Gastroesophageal sphincter (tissue), 4 donors: ENCODE measurements around the gene ARID1B. TPM values are rescaled to one million over a fixed set of nuclear protein-coding genes. Genes with fewer than 3 reads are reported as not detected.

Experiments
- ATAC-seq: fragments of 150-250 bp; one replicate; pipeline ENCODE4 v1.9.1; 2016; ENCODE audit warnings: mild to moderate bottlenecking, moderate library complexity
- H3K27ac ChIP-seq, 4 donors: fragments of 200-600 bp; sonication (generic) in 3 of 4; 1 replicate in 3 of 4; 2 replicates in 1 of 4; pipeline ENCODE4 v1.5.1; 2016 to 2019
- H3K27me3 ChIP-seq: fragments of 200-600 bp; sonication (generic); one replicate; pipeline ENCODE4 v1.5.1; 2019
- H3K36me3 ChIP-seq, 2 donors: fragments of 200-600 bp; sonication (generic); one replicate each; pipeline ENCODE4 v1.5.1; 2019; ENCODE audit warnings: control low read depth in 1 of 2
- H3K4me1 ChIP-seq, 3 donors: fragments of 200-600 bp; sonication (generic); 1 replicate in 2 of 3; 2 replicates in 1 of 3; pipeline ENCODE4 v1.5.1; 2016 to 2019; ENCODE audit warnings: control low read depth in 2 of 3
- H3K4me3 ChIP-seq, 2 donors: fragments of 200-600 bp; sonication (generic); one replicate each; pipeline ENCODE4 v1.5.1; 2019; ENCODE audit warnings: mild to moderate bottlenecking in 1 of 2, moderate library complexity in 1 of 2
- H3K9me3 ChIP-seq, 3 donors: fragments of 200-600 bp; sonication (generic); one replicate each; pipeline ENCODE4 v1.5.1; 2017 to 2019; ENCODE audit warnings: control low read depth in 2 of 3
- EP300 ChIP-seq: sonication (generic); formaldehyde crosslinking; IDR thresholded peaks from one replicate; pipeline ENCODE4 v1.6.1; 2017; ENCODE audit warnings: antibody characterized with exemption, mild to moderate bottlenecking
- POLR2A ChIP-seq, 2 donors: fragments of 450-650 bp; IDR thresholded peaks; one replicate each; pipeline ENCODE4 v1.6.1; 2017; ENCODE audit warnings: antibody characterized with exemption in 2 of 2, mild to moderate bottlenecking in 2 of 2, moderate library complexity in 1 of 2
- POLR2AphosphoS5 ChIP-seq: sonication (generic); formaldehyde crosslinking; IDR thresholded peaks from one replicate; pipeline ENCODE4 v1.6.1; 2017; ENCODE audit warnings: antibody characterized with exemption
- WGBS, 2 donors: methylation state at CpG; one replicate each; pipeline ENCODE4 v1.1.5; 2018; ENCODE audit warnings: low coverage in 1 of 2; 5-methylcytosine and 5-hydroxymethylcytosine counted together
- total RNA-seq, 4 donors: library from RNA; depleted of rRNA; stranded (reverse); fragments of >200 nt; gene quantifications; one replicate each; pipeline ENCODE4 v1.1.0, GENCODE V29; 2016
- TF ChIP-seq, protein P1 (sequence below), 4 experiments: fragments of 200-600 bp in 2 of 4; fragments of 450-650 bp in 2 of 4; sonication (generic) in 1 of 4; IDR thresholded peaks; one replicate each; pipeline ENCODE4 v1.5.1; 2017 to 2019; ENCODE audit warnings: antibody characterized with exemption in 4 of 4, mild to moderate bottlenecking in 2 of 4, moderate library complexity in 2 of 4

Gene ARID1B
- total RNA-seq, 4 donors from 2014 or later, result 40.0 to 106 (median 79.7) TPM

DNA sequence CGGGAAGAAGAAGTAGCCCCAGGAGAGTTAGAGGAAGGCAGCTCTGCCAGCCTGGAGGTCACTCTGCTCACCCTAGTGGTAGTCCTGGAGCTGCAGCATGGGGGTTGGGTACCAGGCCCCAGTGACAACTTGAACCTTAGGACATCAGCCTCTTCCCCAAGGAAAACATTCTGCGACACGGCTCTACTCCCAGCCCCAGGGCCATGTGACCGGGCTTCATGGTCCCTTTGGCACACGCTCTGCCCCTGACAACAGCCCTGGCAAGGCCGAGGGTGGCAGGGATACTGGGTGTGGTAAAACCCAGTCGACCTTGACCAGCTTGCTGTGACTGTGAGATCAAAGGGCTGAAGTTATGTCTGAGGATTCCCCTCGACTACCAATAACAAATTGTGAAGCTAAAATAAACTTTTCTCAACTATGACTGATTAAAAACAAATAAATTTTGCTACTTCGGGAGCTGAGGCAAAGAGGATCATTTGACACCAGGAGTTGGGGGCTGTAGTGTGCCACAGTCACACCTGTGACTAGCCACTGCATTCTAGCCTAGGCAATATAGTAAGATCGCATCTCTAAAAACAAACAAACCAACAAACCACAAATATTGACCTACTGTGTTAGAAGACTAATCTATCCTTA, 24.4 kb upstream of the ARID1B start:
- Histone ChIP-seq H3K4me3 (no peak overlapping the region), H3K4me1 (no peaks in the 10 kb centered on the region), H3K36me3 (no peaks in the 10 kb centered on the region), H3K9me3 (no peaks in the 10 kb centered on the region), H3K27me3 (no peaks in the 10 kb centered on the region), H3K27ac (no peak overlapping the region)
- ATAC-seq, result no peak
- WGBS, 2 donors, result 60% methylated on average over 3 of the region's 10 CpGs; no CpG with 5 or more reads in 1 of the 2 donors
- TF ChIP-seq EP300 (no peak), POLR2A (IDR thresholded peaks at IDR 0.05) (no peak)
- TF ChIP-seq, protein P1, sequence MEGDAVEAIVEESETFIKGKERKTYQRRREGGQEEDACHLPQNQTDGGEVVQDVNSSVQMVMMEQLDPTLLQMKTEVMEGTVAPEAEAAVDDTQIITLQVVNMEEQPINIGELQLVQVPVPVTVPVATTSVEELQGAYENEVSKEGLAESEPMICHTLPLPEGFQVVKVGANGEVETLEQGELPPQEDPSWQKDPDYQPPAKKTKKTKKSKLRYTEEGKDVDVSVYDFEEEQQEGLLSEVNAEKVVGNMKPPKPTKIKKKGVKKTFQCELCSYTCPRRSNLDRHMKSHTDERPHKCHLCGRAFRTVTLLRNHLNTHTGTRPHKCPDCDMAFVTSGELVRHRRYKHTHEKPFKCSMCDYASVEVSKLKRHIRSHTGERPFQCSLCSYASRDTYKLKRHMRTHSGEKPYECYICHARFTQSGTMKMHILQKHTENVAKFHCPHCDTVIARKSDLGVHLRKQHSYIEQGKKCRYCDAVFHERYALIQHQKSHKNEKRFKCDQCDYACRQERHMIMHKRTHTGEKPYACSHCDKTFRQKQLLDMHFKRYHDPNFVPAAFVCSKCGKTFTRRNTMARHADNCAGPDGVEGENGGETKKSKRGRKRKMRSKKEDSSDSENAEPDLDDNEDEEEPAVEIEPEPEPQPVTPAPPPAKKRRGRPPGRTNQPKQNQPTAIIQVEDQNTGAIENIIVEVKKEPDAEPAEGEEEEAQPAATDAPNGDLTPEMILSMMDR (IDR thresholded peaks at IDR 0.05), result peak in 1 of 4 experiments; percentile 13

DNA sequence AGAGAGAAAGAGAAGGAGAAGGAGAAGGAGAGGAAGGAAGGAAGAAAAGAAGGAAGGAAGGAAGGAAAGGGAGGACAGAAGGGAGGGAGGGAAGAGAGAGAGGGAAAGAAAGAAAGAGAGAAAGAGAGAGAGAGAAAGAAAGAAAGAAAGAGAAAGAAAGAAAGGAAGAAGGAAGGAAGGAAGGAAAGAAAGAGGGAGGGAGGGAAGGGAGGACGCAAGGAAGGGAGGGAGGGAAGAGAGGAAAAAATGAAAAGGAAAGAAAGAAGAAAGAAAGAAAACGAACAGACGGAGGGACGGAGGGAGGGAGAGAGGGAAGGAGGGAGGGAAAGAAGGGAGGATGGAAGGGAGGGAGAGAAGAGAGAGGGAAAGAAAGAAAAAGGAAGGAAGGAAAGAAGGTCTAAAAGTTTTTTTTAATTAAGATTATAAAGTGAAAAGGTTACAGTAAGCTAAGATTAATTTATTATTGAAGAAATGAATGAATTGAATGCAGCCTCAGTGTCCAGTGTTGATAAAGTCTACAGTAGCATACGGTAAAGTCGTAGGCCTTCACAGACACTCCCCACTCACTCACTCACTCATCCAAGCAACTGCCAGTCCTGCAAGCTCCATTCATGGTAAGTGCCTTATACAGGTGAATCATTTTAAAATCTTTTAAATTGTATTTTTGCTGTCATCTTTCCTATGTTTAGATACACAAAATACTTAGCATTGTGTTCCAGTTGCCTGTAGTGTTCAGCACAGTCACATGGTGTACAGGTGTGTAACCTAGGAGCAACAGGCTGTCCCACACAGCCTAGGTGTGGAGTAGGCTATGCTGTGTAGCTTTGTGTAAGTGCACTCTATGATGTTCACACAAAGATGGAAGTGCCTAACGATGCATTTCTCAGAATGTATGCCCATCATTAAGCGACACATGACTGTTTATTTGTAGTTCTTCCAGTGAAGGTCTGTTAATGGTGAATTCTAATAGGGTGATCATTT, 20.3 kb upstream of the ARID1B start:
- no peak for TF ChIP-seq EP300
- TF ChIP-seq, protein P1 (IDR thresholded peaks at IDR 0.05), result no peak
- no peak for TF ChIP-seq POLR2A (IDR thresholded peaks at IDR 0.05)
- TF ChIP-seq POLR2AphosphoS5, result no peak
- H3K27me3 ChIP-seq, result no peaks in the 10 kb centered on the region
- no peak for ATAC-seq
- H3K4me1 ChIP-seq, result no peaks in the 10 kb centered on the region
- H3K9me3 ChIP-seq, result no peaks in the 10 kb centered on the region
- WGBS, 2 donors, result 77 to 91% methylated on average over 8 of the region's 8 CpGs
- no peak overlapping the region for H3K4me3 ChIP-seq
- H3K27ac ChIP-seq, result no peak overlapping the region
- H3K36me3 ChIP-seq, result no peaks in the 10 kb centered on the region

DNA sequence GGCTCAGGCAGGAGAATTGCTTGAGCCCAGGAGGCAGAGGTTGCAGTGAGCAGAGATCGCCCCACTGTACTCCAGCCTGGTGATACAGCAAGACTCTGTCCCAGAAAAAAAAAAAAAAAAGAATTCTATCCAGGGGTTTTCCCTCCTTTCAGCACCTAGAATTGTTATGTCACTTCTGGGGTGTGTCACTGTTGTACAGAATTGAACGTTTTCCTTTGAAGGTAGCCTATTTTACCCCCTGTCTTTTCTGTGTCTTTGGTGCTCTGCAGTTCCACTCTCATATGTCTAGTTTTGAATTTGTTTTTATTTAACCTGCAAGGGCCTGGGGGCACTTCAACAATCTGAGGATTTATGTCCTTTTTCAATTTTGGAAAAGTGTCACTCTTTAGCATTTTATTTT, 19.3 kb upstream of the ARID1B start:
- H3K27me3 ChIP-seq, result no peaks in the 10 kb centered on the region
- H3K4me3 ChIP-seq, result no peak overlapping the region
- WGBS, 2 donors, result 70% methylated on average over 2 of the region's 2 CpGs; no CpG with 5 or more reads in 1 of the 2 donors
- no peak overlapping the region for H3K27ac ChIP-seq
- no peaks in the 10 kb centered on the region for H3K9me3 ChIP-seq
- ATAC-seq, result no peak
- TF ChIP-seq POLR2AphosphoS5, result no peak
- TF ChIP-seq, protein P1 (IDR thresholded peaks at IDR 0.05), result no peak
- TF ChIP-seq POLR2A (IDR thresholded peaks at IDR 0.05), result no peak
- TF ChIP-seq EP300, result no peak
- no peaks in the 10 kb centered on the region for H3K4me1 ChIP-seq
- no peaks in the 10 kb centered on the region for H3K36me3 ChIP-seq

DNA sequence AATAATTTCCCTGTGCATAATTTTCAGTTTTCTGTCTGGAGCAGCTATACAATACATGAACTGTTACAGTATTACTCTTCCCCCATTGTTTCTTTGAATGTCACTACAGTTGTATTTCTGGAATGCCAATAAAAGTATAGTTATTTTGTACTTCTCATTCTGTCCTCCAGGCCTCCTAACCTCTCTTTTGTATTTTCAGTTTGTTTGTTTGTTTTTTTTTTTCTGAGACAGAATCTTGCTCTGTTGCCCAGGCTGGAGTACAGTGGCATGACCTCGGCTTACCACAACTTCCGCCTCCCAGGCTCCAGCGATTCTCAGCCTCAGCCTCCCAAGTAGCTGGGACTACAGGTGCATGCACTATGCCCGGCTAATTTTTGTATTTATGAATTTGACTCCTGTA, 16.8 kb upstream of the ARID1B start:
- Histone ChIP-seq H3K4me1 (no peaks in the 10 kb centered on the region), H3K36me3 (no peaks in the 10 kb centered on the region), H3K4me3 (no peak overlapping the region), H3K27me3 (no peaks in the 10 kb centered on the region), H3K27ac (no peak overlapping the region), H3K9me3 (no peaks in the 10 kb centered on the region)
- WGBS, 2 donors, result 93 to 94% methylated on average over 3 to 4 of the region's 4 CpGs
- ATAC-seq, result no peak
- TF ChIP-seq POLR2AphosphoS5 (no peak), POLR2A (IDR thresholded peaks at IDR 0.05) (no peak), EP300 (no peak)
- TF ChIP-seq, protein P1 (IDR thresholded peaks at IDR 0.05), result no peak
